ENCODE data around the gene TEX53.

Gene TEX53

DNA sequence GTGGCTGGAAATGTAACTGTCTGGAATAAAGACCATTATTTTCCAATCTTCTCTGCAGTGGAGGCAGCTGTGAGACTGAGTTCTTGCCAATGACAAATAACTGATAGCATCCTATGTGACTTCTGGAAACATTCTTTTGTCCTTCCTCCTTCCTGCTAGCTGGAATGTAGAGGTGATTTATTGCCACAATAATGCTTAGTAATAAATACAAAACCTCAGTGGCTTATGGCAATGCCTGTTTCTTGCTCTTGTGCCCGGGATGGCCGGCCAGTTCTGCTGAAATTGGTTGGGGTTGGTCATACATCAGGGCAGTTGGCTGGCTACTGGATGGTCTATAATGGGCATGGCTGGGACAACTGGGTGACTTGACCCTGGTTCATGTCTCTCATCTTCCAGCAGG, 36.5 kb upstream of the TEX53 start:
- H3K4me3 ChIP-seq (ENCODE audit: low read depth, low read length): no peak overlapping the region
- no peak for TF ChIP-seq CTCF (IDR thresholded peaks at IDR 0.05; ENCODE audit: low read depth, low read length, missing control alignments)
- DNase-seq (ENCODE audit: low read depth): no peak

DNA sequence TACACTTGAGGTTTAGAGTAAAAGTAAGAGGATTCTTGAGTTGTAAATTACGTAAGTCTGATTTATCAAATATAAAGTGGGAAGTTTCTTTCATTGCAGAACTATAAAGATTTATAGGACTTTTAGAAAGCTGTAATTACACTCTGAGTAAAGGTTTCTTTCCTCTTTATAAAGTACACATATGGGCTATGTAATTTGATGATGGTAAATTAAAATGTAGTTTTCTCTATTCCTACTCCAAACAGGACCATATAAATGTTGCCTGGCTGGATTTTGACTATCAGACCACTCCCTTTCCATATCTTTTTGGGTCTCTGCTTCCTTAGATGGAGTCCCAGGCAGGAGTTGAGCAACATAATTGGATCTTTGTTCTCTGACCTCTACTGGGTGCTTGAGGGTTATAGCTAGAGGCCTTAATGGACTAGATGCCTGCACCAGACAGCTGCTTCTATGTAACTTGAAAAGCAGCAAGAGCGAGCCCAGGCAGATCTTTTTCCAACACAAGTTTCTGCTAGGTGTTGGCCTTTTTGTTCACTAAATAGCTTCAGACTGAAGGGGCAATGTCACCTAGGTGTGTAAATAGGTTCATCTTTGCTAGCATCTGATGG, 35.7 kb upstream of the TEX53 start:
- H3K4me3 ChIP-seq (ENCODE audit: low read depth, low read length): no peak overlapping the region
- no peak for TF ChIP-seq CTCF (IDR thresholded peaks at IDR 0.05; ENCODE audit: low read depth, low read length, missing control alignments)
- DNase-seq (ENCODE audit: low read depth): no peak

DNA sequence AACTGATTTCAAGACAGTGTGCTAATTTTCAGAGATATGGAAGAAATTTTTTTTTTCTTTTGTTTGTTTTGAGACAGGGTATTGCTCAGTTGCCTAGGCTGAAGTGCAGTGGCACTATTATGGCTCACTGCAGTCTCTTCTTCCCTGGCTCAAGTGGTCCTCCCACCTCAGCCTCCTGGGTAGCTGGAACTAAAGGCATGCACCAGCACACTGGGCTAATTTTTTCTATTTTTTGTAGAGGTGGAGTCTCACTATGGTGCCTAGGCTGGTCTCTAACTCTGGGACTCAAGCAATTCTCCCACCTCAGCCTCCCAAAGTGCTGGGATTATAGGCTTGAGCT, 34.3 kb upstream of the TEX53 start:
- no peak for TF ChIP-seq CTCF (IDR thresholded peaks at IDR 0.05; ENCODE audit: low read depth, low read length, missing control alignments)
- DNase-seq (ENCODE audit: low read depth): no peak
- H3K4me3 ChIP-seq (ENCODE audit: low read depth, low read length): no peak overlapping the region

GRCh38 chr9:114691046-114691955, 33.7 kb upstream of the TEX53 start:
- no peak for DNase-seq (ENCODE audit: low read depth)
- TF ChIP-seq CTCF (IDR thresholded peaks at IDR 0.05; ENCODE audit: low read depth, low read length, missing control alignments): no peak
- no peak overlapping the region for H3K4me3 ChIP-seq (ENCODE audit: low read depth, low read length)

- no peak for TF ChIP-seq CTCF (IDR thresholded peaks at IDR 0.05; ENCODE audit: low read depth, low read length, missing control alignments)
Measured at GRCh38 chr9:114690308-114690707, 32.7 kb upstream of the TEX53 start.

DNA sequence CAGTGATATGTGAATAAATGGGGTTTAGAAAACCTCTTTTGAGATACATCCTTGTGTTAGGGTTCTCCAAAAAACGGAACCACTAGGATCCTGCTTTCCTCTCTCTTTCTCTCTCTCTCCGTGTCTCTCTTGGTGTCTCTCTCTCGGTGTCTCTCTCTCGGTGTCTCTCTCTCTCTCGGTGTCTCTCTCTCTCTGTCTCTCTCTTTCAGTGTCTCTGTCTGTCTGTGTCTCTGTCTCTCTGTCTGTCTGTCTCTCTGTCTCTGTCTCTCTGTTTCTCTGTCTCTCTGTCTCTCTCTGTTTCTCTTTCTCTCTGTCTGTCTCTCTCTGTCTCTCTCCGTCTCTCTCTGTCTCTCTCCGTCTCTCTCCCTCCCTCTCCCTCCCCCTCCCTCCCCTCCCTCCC, 32.2 kb upstream of the TEX53 start:
- DNase-seq (ENCODE audit: low read depth): no peak
- H3K4me3 ChIP-seq (ENCODE audit: low read depth, low read length): no peak overlapping the region
- no peak for TF ChIP-seq CTCF (IDR thresholded peaks at IDR 0.05; ENCODE audit: low read depth, low read length, missing control alignments)

More at GRCh38 chr9:114690308-114690707, 32.7 kb upstream of the TEX53 start:
- no peak overlapping the region for H3K4me3 ChIP-seq (ENCODE audit: low read depth, low read length)
- no peak for DNase-seq (ENCODE audit: low read depth)

All from GM12864 (cell line).